NCI-H1417 (cell line): ENCODE data around the gene KIT.
A peak's percentile ranks its signal among the peaks of the same experiment; 100 is the strongest.

Experiments
- DNase-seq, 3 experiments: peaks; one replicate each; lab custom pipeline; 2025; lab: John Stamatoyannopoulos, UW

Gene KIT

GRCh38 chr4:54703182-54703581, 45.4 kb downstream of the KIT start:
- no peak for DNase-seq

GRCh38 chr4:54707406-54707805, 49.6 kb downstream of the KIT start:
- no peak for DNase-seq

- no peak for DNase-seq
Observed at GRCh38 chr4:54708339-54709279, 50.9 kb downstream of the KIT start.

GRCh38 chr4:54709400-54709799, 51.6 kb downstream of the KIT start:
- DNase-seq: no peak

- DNase-seq: no peak
Observed at GRCh38 chr4:54712206-54712605, 54.4 kb downstream of the KIT start.

- peak in 1 of 3 experiments; percentile 34 for DNase-seq
Observed at GRCh38 chr4:54714631-54715030, 56.9 kb downstream of the KIT start.

- no peak for DNase-seq
Observed at GRCh38 chr4:54716478-54717065, 58.8 kb downstream of the KIT start.

GRCh38 chr4:54717694-54718093, 59.9 kb downstream of the KIT start:
- no peak for DNase-seq

- no peak for DNase-seq
Observed at GRCh38 chr4:54719378-54719777, 61.6 kb downstream of the KIT start.

- DNase-seq: no peak
Observed at GRCh38 chr4:54723220-54723619, 65.5 kb downstream of the KIT start.

- no peak for DNase-seq
Observed at GRCh38 chr4:54723820-54724219, 66.1 kb downstream of the KIT start.

- no peak for DNase-seq
Observed at GRCh38 chr4:54726907-54727306, 69.2 kb downstream of the KIT start.

GRCh38 chr4:54727346-54727745, 69.6 kb downstream of the KIT start:
- DNase-seq: no peak

- DNase-seq: no peak
Observed at GRCh38 chr4:54728368-54728767, 70.6 kb downstream of the KIT start.

- no peak for DNase-seq
Observed at GRCh38 chr4:54729256-54729655, 71.5 kb downstream of the KIT start.

GRCh38 chr4:54730581-54730980, 72.8 kb downstream of the KIT start:
- no peak for DNase-seq

GRCh38 chr4:54731552-54731951, 73.8 kb downstream of the KIT start:
- no peak for DNase-seq

- DNase-seq: no peak
Observed at GRCh38 chr4:54731976-54732375, 74.2 kb downstream of the KIT start.

GRCh38 chr4:54737421-54737820, 79.7 kb downstream of the KIT start:
- no peak for DNase-seq

GRCh38 chr4:54741202-54741601, 83.4 kb downstream of the KIT start:
- no peak for DNase-seq

- DNase-seq: no peak
Observed at GRCh38 chr4:54742636-54743399, 85.1 kb downstream of the KIT start.

- DNase-seq: no peak
Observed at GRCh38 chr4:54743562-54743961, 85.8 kb downstream of the KIT start.

- DNase-seq: no peak
Observed at GRCh38 chr4:54744487-54744886, 86.7 kb downstream of the KIT start.
